Endothelial cell of umbilical vein (primary cell): Measurements from ENCODE around the gene EVC. TPM values are rescaled to one million over a fixed set of nuclear protein-coding genes. Genes with fewer than 3 reads are reported as not detected.

ENCODE experiments used
- BruUV-seq: library from RNA; stranded (reverse); fragments of 400-500 nt; replicated peaks from 2 replicates; lab custom pipeline; 2021; lab: Mats Ljungman, UMichigan
- CTCF ChIA-PET: fragments of 300-600, 350-600 bp; sonication (Branson Sonifier 250); formaldehyde crosslinking; loops from one replicate; lab custom pipeline; 2021; ENCODE audit warnings: antibody characterized with exemption, inconsistent platforms; lab: Charles Lee
- POLR2A ChIA-PET: fragments of 300-600, 350-600 bp; sonication (Branson Sonifier 250); formaldehyde crosslinking; loops from one replicate; lab custom pipeline; 2021; ENCODE audit warnings: antibody characterized with exemption, inconsistent platforms; lab: Charles Lee
- DNase-seq: peaks from one replicate; pipeline ENCODE4 v3.0.0-alpha.2; 2011; ENCODE audit warnings: low read depth, low spot score
- FAIRE-seq: peaks from 2 replicates; lab custom pipeline; 2011; peaks lifted over from hg19 to GRCh38; lab: Jason Lieb, UNC
- H2AFZ ChIP-seq: 2 replicates; pipeline ENCODE4 v1.6.0; 2012; ENCODE audit warnings: low read depth, low read length, control low read depth, inconsistent platforms
- H3K27ac ChIP-seq: 2 replicates; pipeline ENCODE4 v1.5.1; 2011; ENCODE audit warnings: low read depth, mild to moderate bottlenecking, control low read depth, low read length, moderate library complexity; ENCODE audit not compliant: insufficient read depth
- H3K27me3 ChIP-seq, 2 experiments: 2 replicates each; pipeline versions ENCODE4 v1.6.0 to v1.6.1; 2011; ENCODE audit warnings: low read length in 2 of 2, mixed read lengths in 1 of 2; ENCODE audit not compliant: control insufficient read depth in 2 of 2, insufficient read depth in 2 of 2
- H3K36me3 ChIP-seq, 2 experiments: 2 replicates in 1 of 2; 3 replicates in 1 of 2; pipeline ENCODE4 v1.5.1; 2011; ENCODE audit warnings: low read length in 2 of 2, mild to moderate bottlenecking in 1 of 2, moderate library complexity in 1 of 2; ENCODE audit not compliant: control insufficient read depth in 2 of 2, insufficient read depth in 2 of 2; ENCODE audit errors: extremely low read depth in 1 of 2
- H3K4me1 ChIP-seq: 3 replicates; pipeline ENCODE4 v1.5.1; 2011; ENCODE audit warnings: mild to moderate bottlenecking, low read length; ENCODE audit not compliant: control insufficient read depth, insufficient read depth; ENCODE audit errors: extremely low read depth
- H3K4me2 ChIP-seq: 2 replicates; pipeline ENCODE4 v1.6.1; 2011; ENCODE audit warnings: low read length, control low read depth, mixed read lengths; ENCODE audit not compliant: insufficient read depth
- H3K4me3 ChIP-seq, 3 experiments: fragments of 200-600 bp in 1 of 3; sonication (generic), shearing (Covaris generic) in 1 of 3; replicated peaks in 1 of 3; 2 replicates each; pipeline ENCODE4 v1.5.1; 2011 to 2016; ENCODE audit warnings: control low read depth in 3 of 3, low read length in 3 of 3, mild to moderate bottlenecking in 2 of 3, inconsistent platforms in 1 of 3, low read depth in 1 of 3, moderate library complexity in 1 of 3; ENCODE audit not compliant: insufficient read depth in 1 of 3
- H3K79me2 ChIP-seq: 2 replicates; pipeline ENCODE4 v1.6.0; 2012; ENCODE audit warnings: low read length, inconsistent platforms; ENCODE audit not compliant: control insufficient read depth, insufficient read depth
- H3K9ac ChIP-seq: replicated peaks from 2 replicates; pipeline ENCODE3; 2011; ENCODE audit warnings: low read length, control low read depth; ENCODE audit not compliant: insufficient read depth; ENCODE audit errors: extremely low read depth
- H3K9me1 ChIP-seq: replicated peaks from 3 replicates; pipeline ENCODE4 v1.6.0; 2011; ENCODE audit warnings: mild to moderate bottlenecking, low read length; ENCODE audit not compliant: control insufficient read depth, insufficient read depth; ENCODE audit errors: extremely low read depth
- H3K9me3 ChIP-seq: replicated peaks from 2 replicates; pipeline ENCODE4 v1.5.1; 2012; ENCODE audit warnings: low read length, inconsistent platforms; ENCODE audit not compliant: control insufficient read depth, insufficient read depth
- H4K20me1 ChIP-seq: replicated peaks from 2 replicates; pipeline ENCODE3; 2011; ENCODE audit warnings: mild to moderate bottlenecking, low read length; ENCODE audit not compliant: control insufficient read depth, insufficient read depth; ENCODE audit errors: extremely low read depth
- EZH2 ChIP-seq: IDR thresholded peaks from 2 replicates; pipeline ENCODE4 v1.6.1; 2012; ENCODE audit warnings: borderline replicate concordance, low read depth, mild to moderate bottlenecking, moderate library complexity, low read length, inconsistent platforms; ENCODE audit not compliant: severe bottlenecking
- FOS ChIP-seq: IDR thresholded peaks from 2 replicates; pipeline ENCODE4 v1.6.1; 2011; ENCODE audit warnings: mild to moderate bottlenecking, low read length, moderate library complexity, borderline replicate concordance; ENCODE audit not compliant: insufficient read depth
- GATA2 ChIP-seq: IDR thresholded peaks from 2 replicates; pipeline ENCODE4 v1.7.0; 2011; ENCODE audit warnings: low read depth, mild to moderate bottlenecking, moderate library complexity, mixed read lengths, low read length; ENCODE audit not compliant: insufficient read length, insufficient read depth
- JUN ChIP-seq: IDR thresholded peaks from 2 replicates; pipeline ENCODE4 v1.6.1; 2011; ENCODE audit warnings: borderline replicate concordance, low read depth; ENCODE audit not compliant: insufficient read length, insufficient read depth
- MAX ChIP-seq: IDR thresholded peaks from 2 replicates; pipeline ENCODE4 v1.6.1; 2011; ENCODE audit not compliant: insufficient read depth, insufficient read length
- MYC ChIP-seq: IDR thresholded peaks from one replicate; pipeline ENCODE4 v1.6.1; 2011; ENCODE audit warnings: mild to moderate bottlenecking, low read depth, low read length
- POLR2A ChIP-seq: IDR thresholded peaks from 2 replicates; pipeline ENCODE4 v1.6.1; 2012; ENCODE audit warnings: low read depth, mild to moderate bottlenecking, control low read depth, low read length
- POLR2AphosphoS5 ChIP-seq: IDR thresholded peaks from 2 replicates; pipeline ENCODE4 v1.6.1; 2012; ENCODE audit warnings: low read depth, mild to moderate bottlenecking, control low read depth, low read length, moderate library complexity; ENCODE audit not compliant: insufficient read depth
- dilution Hi-C: fragments of 300-500 bp; cut with MboI; formaldehyde crosslinking; loops from one replicate; pipeline ENCODE4 v1.15.0; 2019; ENCODE audit warnings: low sequenced_read_pairs; ENCODE audit not compliant: extremely low pct_ligation_motif_present
- intact Hi-C: fragments of 100-400 bp; cut with micrococcal nuclease; formaldehyde crosslinking; loops from one replicate; pipeline ENCODE4 v1.10.0; 2022
- polyA plus RNA-seq, 4 experiments: library from polyadenylated mRNA; depleted of rRNA in 3 of 4; stranded (reverse) in 3 of 4; unstranded in 1 of 4; fragments of >200 nt; gene quantifications; 2 replicates each; pipeline versions ENCODE4 v1.2.1 to v1.2.3, GENCODE V29; 2011 to 2012; ENCODE audit warnings: missing spikeins in 1 of 4
- total RNA-seq: library from RNA; stranded (reverse); gene quantifications from 2 replicates; pipeline ENCODE4 v1.2.3, GENCODE V29; 2021
- TF ChIP-seq, protein P1 (sequence below), 2 donors: IDR thresholded peaks; 1 replicate in 1 of 2; 2 replicates in 1 of 2; pipeline ENCODE4 v1.5.1; 2011; ENCODE audit warnings: low read length in 2 of 2, mild to moderate bottlenecking in 2 of 2, moderate library complexity in 2 of 2, control low read depth in 1 of 2, inconsistent platforms in 1 of 2, low read depth in 1 of 2; ENCODE audit not compliant: insufficient read depth in 1 of 2; ENCODE audit errors: extremely low read depth in 1 of 2

EVC gene
- total and polyA plus RNA-seq, 2 donors (not counting 3 experiments of a cell fraction or from before 2014, with no cell fraction given): 6.3 to 31.6 TPM

GRCh38 chr4:5719350-5720055, 8.5 kb downstream of the EVC start:
- BruUV-seq: no TSS peak
- TF ChIP-seq EZH2 (no peak), GATA2 (no peak), JUN (no peak), MAX (no peak), POLR2A (no peak), POLR2AphosphoS5 (no peak), FOS (no peak), MYC (no peak)
- TF ChIP-seq, protein P1, sequence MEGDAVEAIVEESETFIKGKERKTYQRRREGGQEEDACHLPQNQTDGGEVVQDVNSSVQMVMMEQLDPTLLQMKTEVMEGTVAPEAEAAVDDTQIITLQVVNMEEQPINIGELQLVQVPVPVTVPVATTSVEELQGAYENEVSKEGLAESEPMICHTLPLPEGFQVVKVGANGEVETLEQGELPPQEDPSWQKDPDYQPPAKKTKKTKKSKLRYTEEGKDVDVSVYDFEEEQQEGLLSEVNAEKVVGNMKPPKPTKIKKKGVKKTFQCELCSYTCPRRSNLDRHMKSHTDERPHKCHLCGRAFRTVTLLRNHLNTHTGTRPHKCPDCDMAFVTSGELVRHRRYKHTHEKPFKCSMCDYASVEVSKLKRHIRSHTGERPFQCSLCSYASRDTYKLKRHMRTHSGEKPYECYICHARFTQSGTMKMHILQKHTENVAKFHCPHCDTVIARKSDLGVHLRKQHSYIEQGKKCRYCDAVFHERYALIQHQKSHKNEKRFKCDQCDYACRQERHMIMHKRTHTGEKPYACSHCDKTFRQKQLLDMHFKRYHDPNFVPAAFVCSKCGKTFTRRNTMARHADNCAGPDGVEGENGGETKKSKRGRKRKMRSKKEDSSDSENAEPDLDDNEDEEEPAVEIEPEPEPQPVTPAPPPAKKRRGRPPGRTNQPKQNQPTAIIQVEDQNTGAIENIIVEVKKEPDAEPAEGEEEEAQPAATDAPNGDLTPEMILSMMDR (IDR thresholded peaks at IDR 0.05; ENCODE audit: extremely low read depth in 1 of 2, insufficient read depth in 1 of 2, low read depth in 1 of 2, low read length in 2 of 2): no peak
- dilution Hi-C loops (no loop called here), intact Hi-C loops (no loop called here)
- Histone ChIP-seq H3K79me2 (peaks cover 8% of the 10 kb centered on the region), H3K9ac (no peak overlapping the region), H3K27me3 (no peaks in the 10 kb centered on the region), H3K4me3 (no peak overlapping the region), H3K36me3 (peaks cover 3 to 4% of the 10 kb centered on the region in 2 experiments), H2AFZ (no peak overlapping the region), H3K4me2 (no peak overlapping the region), H4K20me1 (no peaks in the 10 kb centered on the region), H3K9me3 (no peaks in the 10 kb centered on the region), H3K4me1 (peaks cover 6% of the 10 kb centered on the region), H3K9me1 (no peaks in the 10 kb centered on the region), H3K27ac (no peak overlapping the region)
- ChIA-PET POLR2A (no interaction called here), CTCF (no interaction called here)
- FAIRE-seq (no peak), DNase-seq (peak; percentile 21)
